Neural crest cell (in vitro differentiated cells): ENCODE data around the gene CIAO2B. TPM values are rescaled to one million over a fixed set of nuclear protein-coding genes. Genes with fewer than 3 reads are reported as not detected.

ENCODE experiments used
- DNase-seq: peaks from one replicate; pipeline ENCODE4 v3.0.0; 2021; ENCODE audit warnings: low read depth, mixed read lengths, low spot score
- H3K27ac Mint-ChIP-seq: one replicate; pipeline ENCODE4 v1.8.0; 2021; ENCODE audit warnings: mild to moderate bottlenecking, mixed read lengths; ENCODE audit not compliant: unreplicated experiment
- H3K27me3 Mint-ChIP-seq: 2 replicates; pipeline ENCODE4 v1.8.0; 2021; ENCODE audit warnings: low read depth, mild to moderate bottlenecking, mixed read lengths
- H3K36me3 Mint-ChIP-seq: 2 replicates; pipeline ENCODE4 v1.8.0; 2021; ENCODE audit warnings: low read depth, mild to moderate bottlenecking, mixed read lengths
- H3K4me1 Mint-ChIP-seq: 2 replicates; pipeline ENCODE4 v1.8.0; 2021; ENCODE audit warnings: mixed read lengths
- H3K4me3 Mint-ChIP-seq: one replicate; pipeline ENCODE4 v1.8.0; 2021; ENCODE audit warnings: mild to moderate bottlenecking, mixed read lengths
- H3K9me3 Mint-ChIP-seq: 2 replicates; pipeline ENCODE4 v1.8.0; 2021; ENCODE audit warnings: mixed read lengths
- CTCF ChIP-seq: fragments of 200-600 bp; sonication (generic); conservative IDR thresholded peaks from 2 replicates; pipeline ENCODE4 v1.5.0; 2021; ENCODE audit warnings: antibody characterized with exemption, mild to moderate bottlenecking
- total RNA-seq: library from RNA; stranded (reverse); gene quantifications from 2 replicates; pipeline ENCODE4 v1.2.1, GENCODE V29; 2021

Gene CIAO2B
- total RNA-seq, 1 donor from 2014 or later, result 73.8 TPM

GRCh38 chr16:66894055-66894454 lies 40.1 kb downstream of the CIAO2B start:
- DNase-seq, result no peak
- no peaks in the 10 kb centered on the region for H3K9me3 Mint-ChIP-seq
- no peaks in the 10 kb centered on the region for H3K27me3 Mint-ChIP-seq
- no peaks in the 10 kb centered on the region for H3K4me1 Mint-ChIP-seq
- no peak overlapping the region for H3K4me3 Mint-ChIP-seq
- no peak for TF ChIP-seq CTCF
- H3K36me3 Mint-ChIP-seq, result no peaks in the 10 kb centered on the region
- no peak overlapping the region for H3K27ac Mint-ChIP-seq

DNA sequence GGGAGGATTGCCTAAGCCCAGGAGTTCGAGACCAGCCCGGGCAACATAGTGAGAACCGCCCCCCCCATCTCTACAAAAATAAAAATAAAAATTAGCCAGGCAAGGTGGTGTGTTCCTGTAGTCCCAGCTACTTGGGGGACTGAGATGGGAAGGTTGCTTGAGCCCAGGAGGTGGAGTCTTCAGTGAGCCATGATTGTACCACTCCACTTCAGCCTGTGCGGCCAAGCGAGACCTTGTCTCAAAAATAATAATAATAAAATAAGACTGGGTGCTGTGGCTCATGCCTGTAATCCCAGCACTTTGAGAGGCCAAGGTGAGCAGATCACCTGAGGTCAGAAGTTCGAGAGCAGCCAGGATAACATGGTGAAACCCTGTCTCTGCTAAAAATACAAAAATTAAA lies 42.4 kb downstream of the CIAO2B start:
- H3K27me3 Mint-ChIP-seq, result no peaks in the 10 kb centered on the region
- no peak for DNase-seq
- H3K4me3 Mint-ChIP-seq, result no peak overlapping the region
- no peak overlapping the region for H3K27ac Mint-ChIP-seq
- no peak for TF ChIP-seq CTCF
- H3K4me1 Mint-ChIP-seq, result no peaks in the 10 kb centered on the region
- no peaks in the 10 kb centered on the region for H3K36me3 Mint-ChIP-seq
- no peaks in the 10 kb centered on the region for H3K9me3 Mint-ChIP-seq

- H3K4me3 Mint-ChIP-seq, result no peak overlapping the region
- no peak for TF ChIP-seq CTCF
- no peaks in the 10 kb centered on the region for H3K27me3 Mint-ChIP-seq
- no peaks in the 10 kb centered on the region for H3K36me3 Mint-ChIP-seq
- H3K4me1 Mint-ChIP-seq, result no peaks in the 10 kb centered on the region
- no peak overlapping the region for H3K27ac Mint-ChIP-seq
- no peaks in the 10 kb centered on the region for H3K9me3 Mint-ChIP-seq
- DNase-seq, result no peak
Measured at GRCh38 chr16:66891360-66891759, 42.8 kb downstream of the CIAO2B start.

GRCh38 chr16:66890799-66891198 lies 43.4 kb downstream of the CIAO2B start:
- Mint-ChIP-seq H3K9me3 (no peaks in the 10 kb centered on the region), H3K4me1 (no peaks in the 10 kb centered on the region), H3K4me3 (no peak overlapping the region), H3K36me3 (no peaks in the 10 kb centered on the region), H3K27me3 (no peaks in the 10 kb centered on the region), H3K27ac (no peak overlapping the region)
- no peak for DNase-seq
- no peak for TF ChIP-seq CTCF

DNA sequence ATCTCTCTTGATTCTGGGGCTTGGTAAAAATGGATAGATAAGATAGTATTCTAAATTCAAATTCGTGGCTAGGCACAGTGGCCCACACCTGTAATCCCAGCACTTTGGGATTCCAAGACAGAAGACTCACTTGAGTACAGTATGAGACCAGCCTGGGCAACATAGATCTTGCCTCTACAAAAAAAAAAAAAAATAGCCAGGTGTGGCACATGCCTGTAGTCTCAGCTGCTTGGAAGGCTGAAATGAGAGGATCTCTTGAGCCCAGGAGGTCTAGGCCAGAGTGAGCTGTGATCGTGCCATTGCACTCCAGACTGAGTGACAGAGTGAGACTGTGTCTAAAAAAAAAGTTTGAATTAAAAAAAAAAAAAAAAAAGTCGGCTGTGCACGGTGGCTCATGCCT lies 44.6 kb downstream of the CIAO2B start:
- no peak overlapping the region for H3K27ac Mint-ChIP-seq
- TF ChIP-seq CTCF, result no peak

More for the DNA sequence above, 44.6 kb downstream of the CIAO2B start:
- no peak for DNase-seq
- Mint-ChIP-seq H3K27me3 (no peaks in the 10 kb centered on the region), H3K4me3 (no peak overlapping the region), H3K4me1 (no peaks in the 10 kb centered on the region), H3K9me3 (no peaks in the 10 kb centered on the region), H3K36me3 (no peaks in the 10 kb centered on the region)
